GM21825 (cell line): ENCODE results near the gene SERINC5.
"Not testable (repeated sequence)": the region's sequence is repeated elsewhere in the genome, so short reads cannot be mapped to it uniquely, and the experiment has no call there.

Experiments used
- ATAC-seq: cut with Tn5 transposase; IDR thresholded peaks from one replicate; pipeline ENCODE4 v1.9.1; 2021; ENCODE audit warnings: mild to moderate bottlenecking, moderate library complexity; ENCODE audit not compliant: unreplicated experiment

The SERINC5 gene

GRCh38 chr5:80255811-80256712 lies at the start of gene SERINC5:
Gene SERINC5, minus strand, starts transcription at chr5:80256048. Its CDS starts 126 bp downstream, at chr5:80255922.
- peak; percentile 79 for ATAC-seq

GRCh38 chr5:80302636-80303035 lies 46.8 kb upstream of the SERINC5 start:
- ATAC-seq, result no peak

GRCh38 chr5:80301342-80301741 lies 45.5 kb upstream of the SERINC5 start:
- not testable (repeated sequence) for ATAC-seq

- ATAC-seq, result not testable (repeated sequence)
Observed at GRCh38 chr5:80300796-80301195, 44.9 kb upstream of the SERINC5 start.

GRCh38 chr5:80300125-80300524 lies 44.3 kb upstream of the SERINC5 start:
- no peak for ATAC-seq

- ATAC-seq, result no peak
Observed at GRCh38 chr5:80299601-80300000, 43.8 kb upstream of the SERINC5 start.

GRCh38 chr5:80296121-80296520 lies 40.3 kb upstream of the SERINC5 start:
- ATAC-seq, result no peak

- ATAC-seq, result no peak
Observed at GRCh38 chr5:80291761-80292160, 35.9 kb upstream of the SERINC5 start.

- ATAC-seq, result no peak
Observed at GRCh38 chr5:80289320-80289719, 33.5 kb upstream of the SERINC5 start.

- no peak for ATAC-seq
Observed at GRCh38 chr5:80288177-80288576, 32.3 kb upstream of the SERINC5 start.

- no peak for ATAC-seq
Observed at GRCh38 chr5:80284720-80285119, 28.9 kb upstream of the SERINC5 start.

- ATAC-seq, result no peak
Observed at GRCh38 chr5:80283360-80283759, 27.5 kb upstream of the SERINC5 start.

- ATAC-seq, result no peak
Observed at GRCh38 chr5:80282054-80282453, 26.2 kb upstream of the SERINC5 start.

GRCh38 chr5:80277191-80277590 lies 21.3 kb upstream of the SERINC5 start:
- no peak for ATAC-seq

GRCh38 chr5:80276186-80276585 lies 20.3 kb upstream of the SERINC5 start:
- ATAC-seq, result no peak

GRCh38 chr5:80275347-80275746 lies 19.5 kb upstream of the SERINC5 start:
- no peak for ATAC-seq

GRCh38 chr5:80270543-80270942 lies 14.7 kb upstream of the SERINC5 start:
- ATAC-seq, result not testable (repeated sequence)

- ATAC-seq, result no peak
Observed at GRCh38 chr5:80269991-80270438, 14.2 kb upstream of the SERINC5 start.

- ATAC-seq, result no peak
Observed at GRCh38 chr5:80268916-80269315, 13.1 kb upstream of the SERINC5 start.

- ATAC-seq, result no peak
Observed at GRCh38 chr5:80266566-80266965, 10.7 kb upstream of the SERINC5 start.

- ATAC-seq, result no peak
Observed at GRCh38 chr5:80260461-80260860, 4.6 kb upstream of the SERINC5 start.

GRCh38 chr5:80259511-80260203 lies 3.8 kb upstream of the SERINC5 start:
- ATAC-seq, result no peak
